Measurements from ENCODE around the gene MX1. TPM values are rescaled to one million over a fixed set of nuclear protein-coding genes. Genes with fewer than 3 reads are reported as not detected.

Gene MX1
- polyA plus RNA-seq, 3 donors: 42.7 to 73.3 (median 60.5) TPM

DNA sequence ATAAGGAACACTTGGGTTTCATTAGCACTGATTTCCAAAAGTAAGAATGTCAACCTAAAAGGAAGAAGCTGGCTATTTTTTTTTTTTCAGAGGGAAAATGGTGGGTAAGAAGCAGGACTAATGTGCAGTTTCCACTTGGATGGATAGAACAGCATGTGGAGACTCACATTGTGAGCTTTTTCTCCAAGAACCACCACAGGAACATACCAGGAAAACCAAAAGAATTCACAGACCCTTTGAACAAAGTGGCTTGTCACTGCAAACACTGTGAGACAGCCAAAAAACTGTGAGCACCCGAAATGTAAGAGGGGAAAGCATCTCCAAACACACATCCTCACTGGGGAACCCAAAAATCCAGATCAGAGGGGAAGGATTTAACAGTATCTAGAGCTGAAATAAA, 15.7 kb upstream of the MX1 start:
- Histone ChIP-seq H3K27ac (ENCODE audit: low read depth in 1 of 2, low read length in 2 of 2) (no peak overlapping the region), H3K4me3 (replicated peaks in 1 of 3; ENCODE audit: low read depth in 2 of 3, low read length in 3 of 3) (no peak overlapping the region), H2AFZ (ENCODE audit: insufficient read depth, low read depth, low read length, poor library complexity, severe bottlenecking) (no peak overlapping the region), H3K4me1 (ENCODE audit: control insufficient read depth in 1 of 2, insufficient read depth in 2 of 2, low read length in 2 of 2) (peaks cover 18 to 26% of the 10 kb centered on the region in 2 donors), H3K9ac (ENCODE audit: insufficient read depth, low read length, poor library complexity, severe bottlenecking) (no peak overlapping the region), H3K36me3 (replicated peaks in 1 of 2; ENCODE audit: control insufficient read depth in 1 of 2, insufficient read depth in 2 of 2, low read length in 2 of 2) (peaks cover 36 to 45% of the 10 kb centered on the region in 2 donors), H3K79me2 (ENCODE audit: insufficient read depth, low read length) (no peaks in the 10 kb centered on the region), H3K4me2 (replicated peaks; ENCODE audit: extremely low read depth, low read length, poor library complexity, severe bottlenecking) (no peak overlapping the region), H4K20me1 (ENCODE audit: insufficient read depth, low read length) (no peaks in the 10 kb centered on the region), H3K9me3 (replicated peaks in 1 of 2; ENCODE audit: control insufficient read depth in 1 of 2, insufficient read depth in 1 of 2, low read length in 2 of 2) (peaks cover 2 to 5% of the 10 kb centered on the region in 2 donors), H3K27me3 (ENCODE audit: control insufficient read depth in 2 of 2, insufficient read depth in 2 of 2, low read length in 2 of 2) (no peaks in the 10 kb centered on the region)
- DNase-seq: no peak
- TF ChIP-seq, protein P1, sequence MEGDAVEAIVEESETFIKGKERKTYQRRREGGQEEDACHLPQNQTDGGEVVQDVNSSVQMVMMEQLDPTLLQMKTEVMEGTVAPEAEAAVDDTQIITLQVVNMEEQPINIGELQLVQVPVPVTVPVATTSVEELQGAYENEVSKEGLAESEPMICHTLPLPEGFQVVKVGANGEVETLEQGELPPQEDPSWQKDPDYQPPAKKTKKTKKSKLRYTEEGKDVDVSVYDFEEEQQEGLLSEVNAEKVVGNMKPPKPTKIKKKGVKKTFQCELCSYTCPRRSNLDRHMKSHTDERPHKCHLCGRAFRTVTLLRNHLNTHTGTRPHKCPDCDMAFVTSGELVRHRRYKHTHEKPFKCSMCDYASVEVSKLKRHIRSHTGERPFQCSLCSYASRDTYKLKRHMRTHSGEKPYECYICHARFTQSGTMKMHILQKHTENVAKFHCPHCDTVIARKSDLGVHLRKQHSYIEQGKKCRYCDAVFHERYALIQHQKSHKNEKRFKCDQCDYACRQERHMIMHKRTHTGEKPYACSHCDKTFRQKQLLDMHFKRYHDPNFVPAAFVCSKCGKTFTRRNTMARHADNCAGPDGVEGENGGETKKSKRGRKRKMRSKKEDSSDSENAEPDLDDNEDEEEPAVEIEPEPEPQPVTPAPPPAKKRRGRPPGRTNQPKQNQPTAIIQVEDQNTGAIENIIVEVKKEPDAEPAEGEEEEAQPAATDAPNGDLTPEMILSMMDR (IDR thresholded peaks at IDR 0.05): no peak
- H3K27ac Mint-ChIP-seq: peak overlapping the region in 4 of 7 donors; percentile 6 to 64 (median 34)
- H3K4me3 Mint-ChIP-seq: no peak overlapping the region
- H3K36me3 Mint-ChIP-seq: peaks cover 48 to 53% of the 10 kb centered on the region in 2 donors
- H3K9me3 Mint-ChIP-seq: peaks cover 3 to 18% (median 11%) of the 10 kb centered on the region in 7 donors
- intact Hi-C loops (cut with micrococcal nuclease): no loop called here
- no CpG with 5 or more reads among the region's 1 CpG for WGBS (ENCODE audit: insufficient coverage)
- H3K4me1 Mint-ChIP-seq: peaks cover 36% of the 10 kb centered on the region
- H3K27me3 Mint-ChIP-seq (ENCODE audit: low read depth in 3 of 3): peaks cover 0 to 3% (median 2%) of the 10 kb centered on the region in 3 donors

DNA sequence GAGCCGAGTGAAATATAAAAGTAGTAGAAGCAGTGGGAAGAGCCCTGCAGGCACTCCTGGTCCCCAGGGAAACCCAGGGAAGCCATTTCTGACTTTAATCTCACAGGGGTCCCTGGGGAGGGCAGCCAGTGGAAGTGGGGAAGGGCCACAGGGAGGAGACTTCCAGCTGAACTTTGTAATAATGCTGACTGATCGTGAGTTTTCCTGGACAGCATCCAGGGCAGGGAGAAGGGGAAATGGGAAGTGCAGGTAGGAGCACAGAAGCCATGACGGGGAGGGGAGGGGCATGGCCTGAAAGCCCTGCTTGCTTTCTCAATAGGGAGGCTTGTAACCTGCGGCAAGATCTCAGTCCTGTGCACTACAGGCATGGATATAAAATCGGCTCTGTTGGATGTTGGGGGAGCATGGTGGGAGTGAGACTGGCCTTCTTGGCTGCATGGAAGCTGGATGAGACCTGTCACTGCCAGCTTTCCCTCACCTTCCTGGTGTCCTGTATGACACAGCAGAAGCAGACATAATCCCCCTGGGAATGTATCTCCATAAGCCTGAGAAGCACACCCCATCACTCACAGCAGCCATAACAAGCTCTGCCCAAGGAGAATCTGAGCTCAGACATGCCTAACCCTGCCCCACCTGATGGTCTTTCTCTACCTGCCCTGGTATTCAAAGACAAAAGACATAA, 15.1 kb upstream of the MX1 start:
- peaks cover 3 to 18% (median 11%) of the 10 kb centered on the region in 7 donors for H3K9me3 Mint-ChIP-seq
- peaks cover 36 to 43% of the 10 kb centered on the region in 2 donors for H3K36me3 ChIP-seq (replicated peaks in 1 of 2; ENCODE audit: control insufficient read depth in 1 of 2, insufficient read depth in 2 of 2, low read length in 2 of 2)
- H3K4me2 ChIP-seq (replicated peaks; ENCODE audit: extremely low read depth, low read length, poor library complexity, severe bottlenecking): no peak overlapping the region
- H3K4me1 Mint-ChIP-seq: peaks cover 31% of the 10 kb centered on the region
- peak overlapping the region in 1 of 2 donors; percentile 17 for H3K27ac ChIP-seq (ENCODE audit: low read depth in 1 of 2, low read length in 2 of 2)
- no peak overlapping the region for H3K4me3 ChIP-seq (replicated peaks in 1 of 3; ENCODE audit: low read depth in 2 of 3, low read length in 3 of 3)
- no peak overlapping the region for H3K4me3 Mint-ChIP-seq
- H3K36me3 Mint-ChIP-seq: peaks cover 46 to 49% of the 10 kb centered on the region in 2 donors
- TF ChIP-seq, protein P1 (IDR thresholded peaks at IDR 0.05): no peak
- peaks cover 0 to 3% (median 2%) of the 10 kb centered on the region in 3 donors for H3K27me3 Mint-ChIP-seq (ENCODE audit: low read depth in 3 of 3)
- intact Hi-C loops (cut with micrococcal nuclease): no loop called here
- peaks cover 16 to 20% of the 10 kb centered on the region in 2 donors for H3K4me1 ChIP-seq (ENCODE audit: control insufficient read depth in 1 of 2, insufficient read depth in 2 of 2, low read length in 2 of 2)
- H2AFZ ChIP-seq (ENCODE audit: insufficient read depth, low read depth, low read length, poor library complexity, severe bottlenecking): no peak overlapping the region
- WGBS (ENCODE audit: insufficient coverage): 86% methylated on average over 5 of the region's 5 CpGs
- H3K79me2 ChIP-seq (ENCODE audit: insufficient read depth, low read length): no peaks in the 10 kb centered on the region
- no peaks in the 10 kb centered on the region for H3K27me3 ChIP-seq (ENCODE audit: control insufficient read depth in 2 of 2, insufficient read depth in 2 of 2, low read length in 2 of 2)
- H3K27ac Mint-ChIP-seq: peak overlapping the region in 4 of 7 donors; percentile 10 to 63 (median 38)
- peaks cover 2 to 5% of the 10 kb centered on the region in 2 donors for H3K9me3 ChIP-seq (replicated peaks in 1 of 2; ENCODE audit: control insufficient read depth in 1 of 2, insufficient read depth in 1 of 2, low read length in 2 of 2)
- H3K9ac ChIP-seq (ENCODE audit: insufficient read depth, low read length, poor library complexity, severe bottlenecking): no peak overlapping the region
- no peak for DNase-seq
- H4K20me1 ChIP-seq (ENCODE audit: insufficient read depth, low read length): no peaks in the 10 kb centered on the region
